Stimulated activated CD8-positive, alpha-beta memory T cell treated with anti-CD3 and anti-CD28 coated beads, Interleukin-7, amount 100 ng/mL, for 48 hours (primary cell): ENCODE data around the gene LRBA.

Source experiments
- DNase-seq, 2 donors: peaks; one replicate each; pipeline ENCODE4 v3.0.0-alpha.2; 2020; ENCODE audit warnings: low read depth in 1 of 2; ENCODE audit errors: extremely low read depth in 1 of 2

LRBA gene

GRCh38 chr4:150462743-150463142 lies 552.3 kb downstream of the LRBA start:
- DNase-seq: no peak

- no peak for DNase-seq
These were observed 553.1 kb downstream of the LRBA start for GRCh38 chr4:150461957-150462356.

DNA sequence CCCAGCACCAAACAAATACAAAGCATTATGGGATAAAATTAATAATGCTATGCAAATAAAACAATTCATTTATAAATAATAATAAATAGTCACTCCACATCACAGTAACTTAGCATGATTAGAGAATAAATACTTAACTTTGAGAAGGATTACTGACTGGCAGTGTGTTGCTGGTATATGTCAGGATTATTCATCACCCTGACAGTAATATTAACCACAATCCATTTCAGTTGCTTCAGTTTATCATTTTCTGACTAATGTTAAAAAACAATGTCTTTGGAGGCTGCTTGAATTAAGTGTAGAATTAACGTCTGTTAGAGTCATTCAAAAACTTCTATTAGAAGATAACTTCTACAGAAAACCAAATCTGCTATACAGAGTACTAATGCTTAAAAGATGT lies 557.3 kb downstream of the LRBA start:
- no peak for DNase-seq

DNA sequence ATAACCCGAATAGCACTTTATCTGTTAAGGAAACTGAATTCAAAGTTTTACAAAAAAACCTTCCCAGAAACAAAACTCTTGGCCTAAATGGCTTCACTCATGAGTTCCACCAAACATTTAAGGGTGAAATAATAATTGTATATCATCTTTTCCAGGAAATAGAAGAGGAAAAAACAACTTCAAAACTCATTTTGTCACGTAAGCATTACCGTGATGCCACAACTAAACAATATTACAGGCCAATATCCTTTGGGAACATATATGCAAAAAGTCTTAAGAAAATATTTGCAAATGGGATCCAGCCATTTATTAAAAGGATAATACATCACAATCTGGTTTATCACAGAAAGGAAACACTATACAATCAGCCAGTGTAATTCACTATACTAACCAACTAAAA lies 563.2 kb downstream of the LRBA start:
- no peak for DNase-seq

DNA sequence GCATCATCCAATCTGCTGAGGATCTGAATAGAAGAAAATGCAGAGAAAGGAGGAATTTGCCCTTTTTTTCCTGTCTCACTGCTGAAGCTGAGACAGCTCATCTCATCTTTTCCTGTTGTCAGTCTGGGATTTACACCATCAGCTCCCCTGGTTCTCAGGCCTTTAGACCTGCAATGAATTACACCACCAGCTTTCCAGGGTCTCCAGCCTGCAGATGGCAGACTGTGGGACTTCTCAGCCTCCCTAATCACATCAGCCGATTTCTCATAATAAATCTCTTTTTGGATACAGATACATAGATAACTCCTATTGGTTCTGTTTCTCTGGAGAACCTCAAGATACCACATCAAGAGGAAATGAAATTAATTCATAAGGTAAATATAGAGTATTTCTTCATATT lies 567.7 kb downstream of the LRBA start:
- DNase-seq: no peak

DNA sequence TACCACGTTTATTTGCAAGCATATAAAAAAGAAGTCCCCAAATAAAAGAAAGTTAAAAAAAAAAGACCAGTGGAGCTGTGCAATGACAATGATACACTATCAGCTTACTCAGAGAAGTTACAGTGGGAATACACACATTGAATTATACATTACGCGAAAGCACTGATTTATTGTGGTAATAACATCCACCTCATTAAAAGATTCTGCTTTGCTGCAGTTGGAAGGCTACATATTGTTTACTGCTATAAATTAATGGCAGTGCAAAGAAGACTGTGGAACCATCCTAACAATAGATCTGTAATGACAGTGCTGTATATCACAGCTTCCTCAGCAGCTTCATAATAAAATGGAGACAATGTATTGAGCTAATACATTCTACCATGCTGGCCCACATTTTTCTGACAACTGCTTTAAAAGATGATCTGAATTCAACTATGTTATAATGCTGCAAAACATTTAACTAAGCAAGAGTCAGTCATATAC lies 575.6 kb downstream of the LRBA start:
- DNase-seq: no peak

- no peak for DNase-seq
These were observed 578.3 kb downstream of the LRBA start for GRCh38 chr4:150436598-150437370.

- DNase-seq: no peak
These were observed 583.9 kb downstream of the LRBA start for GRCh38 chr4:150431221-150431620.

DNA sequence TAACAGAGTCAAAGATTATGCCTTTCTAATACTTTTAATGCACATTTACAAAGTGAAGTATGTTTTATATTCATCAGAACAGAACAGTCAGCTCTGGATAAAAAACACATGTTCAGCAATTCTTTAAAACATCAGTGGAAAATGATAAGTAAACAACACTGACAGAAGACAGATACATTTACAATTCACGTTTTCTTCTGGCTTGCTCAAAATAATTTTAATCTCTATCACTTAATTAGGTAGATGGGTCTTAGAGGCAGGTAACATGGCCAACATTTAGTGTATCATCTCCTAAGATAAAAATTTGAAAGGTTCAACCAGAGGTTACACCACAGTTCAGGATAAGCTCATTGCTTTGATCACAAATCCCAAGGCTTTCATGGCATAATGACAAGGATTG lies 589.9 kb downstream of the LRBA start:
- DNase-seq: no peak

DNA sequence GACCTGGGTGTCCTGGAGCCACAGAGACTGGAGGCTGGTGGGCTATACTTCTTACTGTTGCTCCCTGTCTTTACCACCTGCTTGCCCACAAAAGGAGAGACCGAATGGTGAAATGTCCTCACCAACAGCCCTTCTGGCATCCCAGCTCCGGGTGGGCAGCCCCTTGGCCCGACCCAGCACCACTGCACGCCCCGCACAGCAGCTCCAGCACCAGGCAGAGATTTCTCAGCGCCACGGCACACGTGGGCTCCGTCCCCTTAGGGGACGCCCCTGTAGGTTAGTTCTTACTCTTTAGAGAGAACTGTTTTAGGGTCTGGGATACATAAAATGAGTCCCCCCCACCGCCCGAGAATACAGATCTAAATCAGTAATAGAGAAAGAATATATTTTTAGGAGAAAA lies 591.6 kb downstream of the LRBA start:
- DNase-seq: no peak

DNA sequence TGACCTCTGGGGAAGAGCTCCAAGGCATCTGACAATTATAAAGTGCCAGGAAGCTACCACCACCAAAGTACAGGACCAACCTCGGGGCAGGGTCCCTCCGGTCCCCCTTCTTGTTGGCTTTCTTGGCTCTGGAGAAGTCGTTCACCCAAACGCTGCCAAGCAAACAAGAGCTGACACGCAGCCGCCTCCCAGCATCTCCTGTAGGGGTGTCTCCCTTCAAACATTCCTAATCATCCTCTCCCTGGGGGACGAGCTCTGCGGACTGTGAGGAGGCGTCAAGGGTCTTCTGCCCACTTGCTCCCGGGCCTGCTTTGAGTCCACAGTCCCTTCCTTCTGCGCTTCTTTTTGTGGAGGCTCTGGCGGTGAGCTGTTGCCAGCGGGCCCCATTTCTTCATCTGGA lies 592.0 kb downstream of the LRBA start:
- no peak for DNase-seq

DNA sequence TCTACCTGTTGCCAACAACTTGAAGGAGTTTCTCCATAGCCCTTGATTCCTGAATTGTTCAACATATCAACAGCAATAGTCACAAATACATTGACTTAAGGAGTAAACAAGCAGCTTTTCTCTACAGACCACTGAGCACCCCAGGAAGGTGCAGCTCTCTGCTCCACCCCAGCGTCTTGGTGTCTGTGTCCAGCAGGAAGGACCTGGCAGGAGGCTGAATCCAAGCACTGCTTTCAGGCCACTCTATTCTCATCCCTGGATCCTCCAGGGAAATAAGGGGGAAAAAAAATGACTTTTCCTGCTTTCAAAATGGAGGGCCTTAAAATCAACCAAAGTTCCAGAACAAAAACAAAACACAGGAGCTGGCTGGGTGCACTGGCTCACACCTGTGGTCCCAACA lies 593.5 kb downstream of the LRBA start:
- no peak for DNase-seq

DNA sequence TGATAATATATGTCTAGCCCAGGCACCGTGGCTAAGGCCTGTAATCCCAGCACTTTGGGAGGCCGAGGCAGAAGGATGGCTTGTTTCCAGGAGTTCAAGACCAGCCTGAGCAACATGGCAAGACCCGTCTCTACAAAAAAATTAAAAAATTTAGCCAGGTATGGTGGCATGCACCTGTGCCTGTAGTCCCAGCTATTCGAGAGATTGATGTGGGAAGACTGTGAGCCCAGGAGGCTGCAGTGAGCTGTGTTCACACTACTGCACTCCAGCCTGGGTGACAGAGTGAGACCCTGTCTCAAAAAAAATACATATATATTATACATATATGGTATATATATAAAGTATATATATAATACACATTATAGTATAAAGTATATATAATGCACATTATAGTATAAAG lies 595.1 kb downstream of the LRBA start:
- no peak for DNase-seq

DNA sequence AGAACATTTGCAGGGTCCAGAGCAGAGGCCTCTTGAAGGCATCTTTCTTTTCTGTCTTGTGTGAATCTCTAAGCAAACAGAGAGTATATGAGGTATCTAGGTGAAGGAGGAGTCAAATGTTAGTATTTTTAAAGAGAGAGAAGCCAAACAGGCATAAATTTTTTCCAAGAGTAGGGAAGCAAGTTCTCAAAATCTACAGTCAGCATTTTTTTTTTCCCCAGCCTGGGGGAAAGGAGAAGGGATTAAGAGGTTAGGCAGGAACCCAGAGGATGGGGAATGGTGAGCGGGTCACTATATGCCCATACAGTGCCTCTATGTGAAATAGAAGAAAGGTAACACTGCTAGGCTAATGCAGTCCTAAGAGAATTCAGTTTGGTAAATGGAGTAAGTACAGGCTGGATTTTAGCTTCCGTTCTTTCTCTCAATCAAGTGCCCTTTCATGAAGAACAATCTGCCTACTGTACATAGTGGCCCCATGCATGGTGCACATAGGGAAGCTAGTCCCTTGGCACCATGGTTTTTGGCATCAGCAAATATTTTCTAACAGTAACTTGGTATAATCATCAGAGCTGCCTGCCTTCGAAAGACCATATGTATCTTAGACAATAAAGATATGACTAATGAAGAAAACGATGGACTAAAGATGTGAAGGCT lies 596.2 kb downstream of the LRBA start:
- DNase-seq: no peak

DNA sequence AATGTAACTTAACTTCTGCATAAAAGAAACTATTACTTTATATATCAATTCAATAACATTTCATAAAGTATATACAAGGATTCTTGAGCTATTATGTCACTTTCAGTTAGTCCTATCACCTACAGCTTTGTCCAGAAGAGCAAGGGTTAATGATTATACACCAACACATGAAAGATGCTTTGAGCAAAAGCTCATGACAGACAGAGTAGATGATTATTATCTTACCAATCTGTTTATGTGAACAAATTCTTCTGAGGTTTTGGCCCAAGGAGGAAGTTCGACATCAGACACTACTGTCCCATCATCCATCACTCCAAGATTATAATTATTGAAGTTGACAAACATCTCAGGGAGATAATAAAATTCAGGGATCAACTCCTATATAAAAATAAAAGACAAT lies 599.9 kb downstream of the LRBA start:
- no peak for DNase-seq

GRCh38 chr4:150411520-150411919 lies 603.6 kb downstream of the LRBA start:
- DNase-seq: no peak

DNA sequence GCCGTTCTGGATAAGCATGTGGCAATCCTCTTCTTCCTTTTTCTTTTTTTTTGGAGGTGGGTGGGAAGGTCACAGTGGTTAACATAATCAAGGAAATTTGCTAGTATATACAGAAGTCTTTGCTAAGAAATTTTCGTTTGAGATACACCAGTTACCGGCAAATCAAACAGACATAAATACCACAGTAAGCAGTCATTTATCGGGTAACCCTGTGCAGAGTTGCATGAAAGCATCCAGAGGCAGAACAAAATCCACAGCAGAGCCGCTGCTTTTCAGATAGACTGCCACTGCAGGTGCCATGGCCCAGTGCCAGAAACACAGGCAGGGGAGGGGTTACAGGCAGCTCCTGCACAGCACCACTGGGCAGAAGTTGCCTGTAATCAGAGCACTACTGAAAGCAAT lies 612.2 kb downstream of the LRBA start:
- DNase-seq: no peak

DNA sequence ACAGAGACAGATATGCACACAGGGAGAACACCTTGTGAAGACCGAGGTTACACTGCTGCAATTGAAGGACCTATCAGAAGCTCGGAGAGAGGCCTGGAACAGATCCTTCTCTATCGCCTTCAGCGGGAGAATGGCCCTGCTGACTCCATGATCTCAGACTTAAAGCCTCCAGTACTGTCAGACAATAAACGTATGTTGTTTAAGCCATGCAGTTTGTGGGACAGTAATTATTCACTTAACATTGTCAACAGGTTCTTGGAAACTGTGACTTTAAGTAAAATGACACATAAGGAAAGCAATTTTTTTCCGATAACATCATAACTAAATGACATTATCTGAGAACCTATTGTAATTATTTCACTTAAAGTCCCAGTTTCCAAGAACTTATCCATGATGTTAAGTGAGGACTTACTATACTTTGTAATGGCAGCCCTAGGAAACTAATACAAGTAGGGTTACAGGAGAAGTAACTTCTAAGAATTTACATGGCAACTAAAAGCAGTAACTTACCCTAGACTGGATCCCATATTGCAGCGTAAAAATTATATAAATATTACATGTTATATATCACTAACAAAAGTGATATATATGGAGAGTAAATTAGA lies 613.9 kb downstream of the LRBA start:
- no peak for DNase-seq

- peak in 1 of 2 donors; percentile 11 for DNase-seq
These were observed 619.2 kb downstream of the LRBA start for GRCh38 chr4:150395872-150396271.

DNA sequence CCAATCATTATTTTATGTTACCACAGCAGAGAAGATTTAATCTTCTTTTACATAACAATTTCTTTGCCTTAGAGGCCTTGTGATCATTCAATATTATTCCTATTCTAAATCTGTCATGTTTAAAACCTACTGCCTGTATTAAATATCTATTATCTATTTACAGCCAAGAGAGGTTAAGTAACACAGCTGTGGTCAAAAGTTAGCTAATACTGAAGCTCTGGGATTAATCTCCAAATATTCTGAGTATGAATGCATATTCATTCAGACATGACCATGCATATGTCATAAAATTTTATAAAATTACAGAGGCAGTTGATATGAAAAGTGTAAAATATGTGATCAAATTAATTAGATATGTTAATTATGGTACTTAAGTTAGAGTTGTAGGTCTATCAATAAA lies 621.0 kb downstream of the LRBA start:
- no peak for DNase-seq

DNA sequence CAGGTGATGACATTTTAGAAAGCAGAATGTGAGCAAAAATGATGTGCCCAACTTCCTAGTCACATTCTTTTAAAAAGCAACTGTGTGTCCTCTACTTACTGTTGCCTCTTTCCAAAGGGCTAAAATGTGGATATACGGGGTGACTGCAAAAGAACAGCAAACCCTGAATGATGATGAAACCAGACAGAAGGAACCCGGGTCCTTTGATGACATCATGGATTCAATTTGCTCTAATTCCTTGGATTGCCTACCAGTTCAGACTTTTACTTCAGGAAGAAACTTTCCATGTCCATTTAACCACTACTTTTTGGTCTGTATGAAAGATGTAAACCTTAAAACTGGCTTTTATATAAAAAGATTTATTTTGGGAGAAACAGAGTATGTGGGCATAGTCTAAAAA lies 624.0 kb downstream of the LRBA start:
- DNase-seq: no peak

- DNase-seq: no peak
These were observed 624.6 kb downstream of the LRBA start for GRCh38 chr4:150390531-150390910.
